Mesendoderm (in vitro differentiated cells): ENCODE measurements around the gene COL11A2.

Experiments used
- DNase-seq: peaks from one replicate; pipeline ENCODE4 v3.0.0; 2013
- H2AK5ac ChIP-seq: 2 replicates; pipeline ENCODE4 v1.6.1; 2013; ENCODE audit warnings: low read length, inconsistent platforms
- H2BK120ac ChIP-seq: 2 replicates; pipeline ENCODE4 v1.6.1; 2013; ENCODE audit warnings: low read depth, mild to moderate bottlenecking, low read length, moderate library complexity, mixed read lengths
- H2BK15ac ChIP-seq: replicated peaks from 2 replicates; pipeline ENCODE4 v1.6.1; 2013; ENCODE audit warnings: low read depth, mild to moderate bottlenecking, moderate library complexity
- H2BK5ac ChIP-seq: 2 replicates; pipeline ENCODE4 v1.6.1; 2013; ENCODE audit warnings: low read length, inconsistent platforms
- H3K18ac ChIP-seq: 2 replicates; pipeline ENCODE4 v1.6.1; 2013; ENCODE audit warnings: mild to moderate bottlenecking, low read length, mixed read lengths
- H3K23ac ChIP-seq: one replicate; pipeline ENCODE4 v1.6.1; 2013; ENCODE audit warnings: low read length
- H3K27ac ChIP-seq: 2 replicates; pipeline ENCODE4 v1.5.1; 2013; ENCODE audit warnings: low read depth, mild to moderate bottlenecking, inconsistent platforms, low read length, moderate library complexity
- H3K27me3 ChIP-seq: 2 replicates; pipeline ENCODE4 v1.6.1; 2013; ENCODE audit warnings: low read length, control low read depth, mild to moderate bottlenecking, inconsistent platforms; ENCODE audit not compliant: insufficient read depth, poor library complexity
- H3K36me3 ChIP-seq: 2 replicates; pipeline ENCODE4 v1.6.1; 2013; ENCODE audit warnings: low read length, inconsistent platforms; ENCODE audit not compliant: control insufficient read depth, insufficient read depth
- H3K4ac ChIP-seq: one replicate; pipeline ENCODE4 v1.6.1; 2013; ENCODE audit warnings: low read depth, mild to moderate bottlenecking, low read length, moderate library complexity
- H3K4me1 ChIP-seq: 2 replicates; pipeline ENCODE4 v1.6.1; 2013; ENCODE audit warnings: low read depth, low read length, inconsistent platforms; ENCODE audit not compliant: control insufficient read depth
- H3K4me2 ChIP-seq: 2 replicates; pipeline ENCODE4 v1.6.1; 2013; ENCODE audit warnings: low read length
- H3K4me3 ChIP-seq: 2 replicates; pipeline ENCODE4 v1.5.1; 2013; ENCODE audit warnings: mild to moderate bottlenecking, low read length
- H3K56ac ChIP-seq: one replicate; pipeline ENCODE4 v1.6.1; 2013; ENCODE audit warnings: low read length
- H3K79me1 ChIP-seq: 2 replicates; pipeline ENCODE4 v1.6.1; 2013; ENCODE audit warnings: low read length, inconsistent platforms
- H3K79me2 ChIP-seq: 2 replicates; pipeline ENCODE4 v1.6.1; 2013; ENCODE audit warnings: mild to moderate bottlenecking, low read length; ENCODE audit not compliant: control insufficient read depth, insufficient read depth
- H3K9ac ChIP-seq: 2 replicates; pipeline ENCODE4 v1.6.1; 2013; ENCODE audit warnings: low read length, inconsistent platforms
- H4K5ac ChIP-seq: one replicate; pipeline ENCODE4 v1.6.1; 2013; ENCODE audit warnings: low read length
- H4K8ac ChIP-seq: one replicate; pipeline ENCODE4 v1.6.1; 2013; ENCODE audit warnings: low read depth, mild to moderate bottlenecking, control low read depth, low read length, moderate library complexity
- WGBS: extraction: QIAGEN DNeasy Blood & Tissue Kit; methylation state at CpG from one replicate; pipeline ENCODE4 v1.1.7; 2013; ENCODE audit warnings: low lambda C conversion rate, missing lambda C conversion rate; ENCODE audit not compliant: insufficient coverage; ENCODE audit errors: extremely low coverage; 5-methylcytosine and 5-hydroxymethylcytosine counted together

COL11A2 gene

GRCh38 chr6:33201935-33202334, 9.7 kb upstream of the COL11A2 start:
- H4K8ac ChIP-seq: no peak overlapping the region
- H3K27ac ChIP-seq: no peak overlapping the region
- DNase-seq: no peak
- peak overlapping the region; percentile 99 for H3K9ac ChIP-seq
- no peak overlapping the region for H3K23ac ChIP-seq
- peaks cover 12% of the 10 kb centered on the region for H3K36me3 ChIP-seq
- no peak overlapping the region for H2BK5ac ChIP-seq
- H3K4me1 ChIP-seq: peaks cover 12% of the 10 kb centered on the region
- H3K18ac ChIP-seq: no peak overlapping the region
- H2BK120ac ChIP-seq: no peak overlapping the region
- no peak overlapping the region for H4K5ac ChIP-seq
- peaks cover 21% of the 10 kb centered on the region for H3K79me2 ChIP-seq
- H3K4ac ChIP-seq: no peak overlapping the region
- H2AK5ac ChIP-seq: no peak overlapping the region
- H3K79me1 ChIP-seq: peaks cover 20% of the 10 kb centered on the region
- no peak overlapping the region for H2BK15ac ChIP-seq
- peak overlapping the region; percentile 99 for H3K4me2 ChIP-seq
- H3K56ac ChIP-seq: peak overlapping the region; percentile 99
- no peaks in the 10 kb centered on the region for H3K27me3 ChIP-seq
- WGBS: no CpG with 5 or more reads among the region's 6 CpGs
- peak overlapping the region; percentile 99 for H3K4me3 ChIP-seq

DNA sequence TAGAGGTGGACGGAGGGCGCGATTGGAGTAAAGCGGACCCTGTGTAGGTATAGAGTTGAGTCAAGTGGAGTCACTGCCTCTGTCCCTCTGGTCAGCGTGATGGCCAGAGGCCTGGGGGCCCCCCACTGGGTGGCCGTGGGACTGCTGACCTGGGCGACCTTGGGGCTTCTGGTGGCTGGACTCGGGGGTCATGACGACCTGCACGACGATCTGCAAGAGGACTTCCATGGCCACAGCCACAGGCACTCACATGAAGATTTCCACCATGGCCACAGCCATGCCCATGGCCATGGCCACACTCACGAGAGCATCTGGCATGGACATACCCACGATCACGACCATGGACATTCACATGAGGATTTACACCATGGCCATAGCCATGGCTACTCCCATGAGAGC, 8.9 kb upstream of the COL11A2 start:
- Histone ChIP-seq H3K4ac (no peak overlapping the region), H3K79me1 (peaks cover 20% of the 10 kb centered on the region), H3K56ac (peak overlapping the region; percentile 99), H3K27ac (peak overlapping the region; percentile 48), H3K4me3 (peak overlapping the region; percentile 99), H4K8ac (no peak overlapping the region), H3K9ac (peak overlapping the region; percentile 99), H3K4me1 (peaks cover 12% of the 10 kb centered on the region), H2BK120ac (no peak overlapping the region), H3K36me3 (peaks cover 12% of the 10 kb centered on the region), H3K4me2 (peak overlapping the region; percentile 99), H4K5ac (peak overlapping the region; percentile 30), H3K27me3 (no peaks in the 10 kb centered on the region), H3K23ac (peak overlapping the region; percentile 81), H3K79me2 (peaks cover 21% of the 10 kb centered on the region), H2AK5ac (peak overlapping the region; percentile 100), H2BK15ac (no peak overlapping the region), H2BK5ac (peak overlapping the region; percentile 88), H3K18ac (peak overlapping the region; percentile 24)
- WGBS: no CpG with 5 or more reads among the region's 14 CpGs
- DNase-seq: no peak

GRCh38 chr6:33200219-33201146, 8.2 kb upstream of the COL11A2 start, which contains the start of the genes RXRB and SLC39A7:
RXRB (minus strand) TSS chr6:33200665; CDS start chr6:33200476, 189 bp downstream.
SLC39A7 (plus strand) TSS chr6:33200867; CDS start chr6:33201246, 379 bp downstream.
- peak within 1 kb of the TSS; percentile 99 for H3K4me2 ChIP-seq
- H3K79me1 ChIP-seq: peaks cover 20% of the 10 kb centered on the region
- WGBS: no CpG with 5 or more reads among the region's 68 CpGs
- H4K8ac ChIP-seq: no peak within 1 kb of the TSS
- H4K5ac ChIP-seq: peak within 1 kb of the TSS; percentile 30
- H3K4ac ChIP-seq: no peak within 1 kb of the TSS
- H3K18ac ChIP-seq: peak within 1 kb of the TSS; percentile 69
- H3K56ac ChIP-seq: peak within 1 kb of the TSS; percentile 99
- peak within 1 kb of the TSS; percentile 88 for H2BK5ac ChIP-seq
- H3K9ac ChIP-seq: peak within 1 kb of the TSS; percentile 99
- H3K27ac ChIP-seq: peak within 1 kb of the TSS; percentile 94
- H3K36me3 ChIP-seq: peaks cover 12% of the 10 kb centered on the region
- H3K4me3 ChIP-seq: peak within 1 kb of the TSS; percentile 99
- H3K23ac ChIP-seq: peak within 1 kb of the TSS; percentile 84
- DNase-seq: peak; percentile 100
- H3K79me2 ChIP-seq: peaks cover 21% of the 10 kb centered on the region
- no peaks in the 10 kb centered on the region for H3K27me3 ChIP-seq
- H2BK15ac ChIP-seq: no peak within 1 kb of the TSS
- H2BK120ac ChIP-seq: no peak within 1 kb of the TSS
- H2AK5ac ChIP-seq: peak within 1 kb of the TSS; percentile 100
- H3K4me1 ChIP-seq: peaks cover 12% of the 10 kb centered on the region

DNA sequence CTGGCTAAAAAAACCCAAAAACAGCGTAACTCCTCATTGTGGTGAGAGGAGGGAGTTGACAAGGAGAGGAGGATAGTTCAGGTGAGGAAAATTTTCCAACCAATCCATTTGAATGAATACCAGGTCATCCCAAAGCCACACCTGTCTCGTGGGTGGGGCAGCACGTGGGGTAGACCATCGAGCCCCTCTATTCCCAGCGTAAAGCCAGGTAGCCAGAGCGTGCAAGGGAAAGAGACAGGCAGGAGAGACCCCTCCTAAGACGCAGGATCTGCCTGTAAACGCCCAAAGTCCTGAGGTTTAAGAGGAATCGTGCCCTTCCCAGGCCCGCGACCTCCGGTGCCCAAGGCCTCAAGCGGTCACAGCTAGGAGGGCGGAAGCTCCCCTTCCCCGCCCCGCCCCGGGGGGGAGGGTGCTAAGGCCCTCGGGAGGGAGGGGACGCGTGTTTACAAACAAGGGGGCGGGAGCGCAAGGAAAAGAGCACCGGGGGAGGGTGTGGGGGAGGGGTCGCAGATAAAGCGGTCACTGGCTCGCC, 7.5 kb upstream of the COL11A2 start:
- Histone ChIP-seq H2BK120ac (no peak overlapping the region), H3K4me2 (peak overlapping the region; percentile 88), H2BK5ac (peak overlapping the region; percentile 80), H3K23ac (no peak overlapping the region), H3K4me3 (peak overlapping the region; percentile 87), H3K27me3 (no peaks in the 10 kb centered on the region), H2AK5ac (no peak overlapping the region), H3K79me2 (peaks cover 21% of the 10 kb centered on the region), H4K5ac (no peak overlapping the region), H3K4me1 (peaks cover 10% of the 10 kb centered on the region), H3K9ac (peak overlapping the region; percentile 99), H3K27ac (peak overlapping the region; percentile 94), H2BK15ac (no peak overlapping the region), H3K4ac (no peak overlapping the region), H3K56ac (peak overlapping the region; percentile 99), H3K79me1 (peaks cover 20% of the 10 kb centered on the region), H4K8ac (no peak overlapping the region), H3K36me3 (peaks cover 14% of the 10 kb centered on the region), H3K18ac (peak overlapping the region; percentile 69)
- DNase-seq: peak; percentile 95
- WGBS: no CpG with 5 or more reads among the region's 26 CpGs

- Histone ChIP-seq H3K56ac (peak overlapping the region; percentile 99), H4K5ac (no peak overlapping the region), H3K4ac (no peak overlapping the region), H3K79me2 (peaks cover 21% of the 10 kb centered on the region), H3K9ac (peak overlapping the region; percentile 99), H3K79me1 (peaks cover 20% of the 10 kb centered on the region), H2BK15ac (no peak overlapping the region), H2BK5ac (no peak overlapping the region), H3K36me3 (peaks cover 14% of the 10 kb centered on the region), H3K4me3 (no peak overlapping the region), H3K4me1 (peaks cover 10% of the 10 kb centered on the region), H3K27ac (no peak overlapping the region), H3K18ac (no peak overlapping the region), H3K4me2 (no peak overlapping the region), H3K23ac (no peak overlapping the region), H2BK120ac (no peak overlapping the region), H3K27me3 (no peaks in the 10 kb centered on the region), H4K8ac (no peak overlapping the region), H2AK5ac (no peak overlapping the region)
- WGBS: no CpG with 5 or more reads among the region's 3 CpGs
- no peak for DNase-seq
Measured at GRCh38 chr6:33198853-33199436, 6.7 kb upstream of the COL11A2 start.
